Effector memory CD4-positive, alpha-beta T cell (primary cell): ENCODE measurements around the gene MIPEP.

Experiments
- DNase-seq, 3 donors: peaks; one replicate each; pipeline ENCODE4 v3.0.0-alpha.2; 2020
- H3K27ac ChIP-seq: 2 replicates; pipeline ENCODE4 v1.7.0; 2013; ENCODE audit warnings: mild to moderate bottlenecking, low read length, moderate library complexity; ENCODE audit not compliant: insufficient read depth, poor library complexity, severe bottlenecking
- H3K27me3 ChIP-seq: replicated peaks from 2 replicates; pipeline ENCODE4 v1.7.0; 2013; ENCODE audit warnings: mild to moderate bottlenecking, low read length; ENCODE audit not compliant: insufficient read depth, control insufficient read depth, poor library complexity, severe bottlenecking
- H3K36me3 ChIP-seq: 2 replicates; pipeline ENCODE4 v1.7.0; 2013; ENCODE audit warnings: mild to moderate bottlenecking, low read length, moderate library complexity; ENCODE audit not compliant: control insufficient read depth, insufficient read depth
- H3K4me1 ChIP-seq: 2 replicates; pipeline ENCODE4 v1.7.0; 2013; ENCODE audit warnings: low read length, mild to moderate bottlenecking; ENCODE audit not compliant: control insufficient read depth, insufficient read depth, poor library complexity, severe bottlenecking
- H3K4me3 ChIP-seq: 2 replicates; pipeline ENCODE4 v1.7.0; 2013; ENCODE audit warnings: low read length, low read depth, mild to moderate bottlenecking; ENCODE audit not compliant: insufficient read depth, poor library complexity, severe bottlenecking
- H3K9me3 ChIP-seq: 2 replicates; pipeline ENCODE4 v1.7.0; 2013; ENCODE audit warnings: mild to moderate bottlenecking, low read length, moderate library complexity; ENCODE audit not compliant: control insufficient read depth

The MIPEP gene

GRCh38 chr13:23817830-23818229 lies 71.4 kb downstream of the MIPEP start:
- peaks cover 6% of the 10 kb centered on the region for H3K4me1 ChIP-seq
- DNase-seq: no peak
- H3K27me3 ChIP-seq: no peaks in the 10 kb centered on the region
- H3K9me3 ChIP-seq: no peaks in the 10 kb centered on the region
- H3K27ac ChIP-seq: no peak overlapping the region
- no peak overlapping the region for H3K4me3 ChIP-seq
- H3K36me3 ChIP-seq: no peaks in the 10 kb centered on the region

GRCh38 chr13:23817136-23817535 lies 72.1 kb downstream of the MIPEP start:
- H3K27ac ChIP-seq: no peak overlapping the region

DNA sequence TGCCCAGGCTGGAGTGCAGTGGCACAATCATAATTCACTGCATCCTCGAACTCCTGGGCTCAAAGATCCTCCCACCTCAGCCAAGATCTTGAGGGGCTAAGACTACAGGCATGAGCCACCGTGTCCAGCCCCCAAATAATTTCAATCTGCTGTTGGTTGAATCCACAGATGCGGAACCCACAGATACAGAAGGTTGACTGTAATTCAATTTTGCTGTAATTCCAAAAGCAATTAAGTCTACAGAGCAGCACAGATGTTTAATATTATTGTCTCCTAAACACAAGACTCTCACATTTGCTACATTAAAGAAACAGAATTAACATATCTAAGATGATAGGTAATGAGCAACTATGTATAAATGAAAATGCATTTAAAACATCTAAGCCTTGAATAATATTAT lies 75.6 kb downstream of the MIPEP start:
- Histone ChIP-seq H3K9me3 (no peaks in the 10 kb centered on the region), H3K4me3 (no peak overlapping the region), H3K27ac (no peak overlapping the region), H3K4me1 (peaks cover 6% of the 10 kb centered on the region), H3K36me3 (no peaks in the 10 kb centered on the region), H3K27me3 (no peaks in the 10 kb centered on the region)
- no peak for DNase-seq

More at GRCh38 chr13:23817136-23817535, 72.1 kb downstream of the MIPEP start:
- peaks cover 6% of the 10 kb centered on the region for H3K4me1 ChIP-seq
- H3K9me3 ChIP-seq: no peaks in the 10 kb centered on the region
- no peak for DNase-seq
- H3K4me3 ChIP-seq: no peak overlapping the region
- H3K27me3 ChIP-seq: no peaks in the 10 kb centered on the region
- no peaks in the 10 kb centered on the region for H3K36me3 ChIP-seq

DNA sequence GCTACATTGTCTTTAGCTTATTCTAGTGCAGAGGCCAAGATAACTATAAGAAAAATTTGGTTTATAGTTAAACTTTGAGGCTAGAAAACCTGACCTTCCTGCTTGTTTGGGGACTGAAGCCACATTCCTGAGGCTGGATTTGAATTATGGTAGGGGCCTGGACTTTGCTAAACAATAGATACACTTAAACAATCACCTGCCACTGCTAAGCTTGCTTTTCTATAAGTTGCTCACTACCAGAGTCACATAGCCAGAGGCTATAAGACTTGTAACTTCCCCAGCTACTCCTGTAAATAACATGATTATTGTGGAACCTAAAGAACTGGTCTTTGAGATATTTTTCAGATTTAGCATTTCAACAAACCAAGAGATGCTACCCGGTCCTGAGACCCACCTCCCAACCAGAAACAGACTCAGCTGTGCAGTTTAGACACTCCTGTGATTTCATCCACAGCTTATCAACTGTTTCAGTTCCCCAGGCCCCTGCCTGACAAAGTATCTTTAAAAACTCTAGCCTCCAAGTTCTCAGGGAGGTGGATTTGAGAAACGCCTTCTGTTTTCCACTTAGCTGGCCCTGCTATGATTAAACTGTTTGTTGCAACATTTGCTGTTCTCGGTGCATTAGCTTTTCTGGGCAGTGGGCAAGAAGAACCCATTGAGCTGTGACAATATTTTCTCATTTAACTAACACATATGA lies 77.7 kb downstream of the MIPEP start:
- Histone ChIP-seq H3K27ac (no peak overlapping the region), H3K4me3 (no peak overlapping the region)
- no peak for DNase-seq

GRCh38 chr13:23810685-23811240 lies 78.4 kb downstream of the MIPEP start:
- no peaks in the 10 kb centered on the region for H3K9me3 ChIP-seq
- no peaks in the 10 kb centered on the region for H3K27me3 ChIP-seq
- DNase-seq: no peak
- no peak overlapping the region for H3K4me3 ChIP-seq
- H3K4me1 ChIP-seq: no peaks in the 10 kb centered on the region
- no peaks in the 10 kb centered on the region for H3K36me3 ChIP-seq
- no peak overlapping the region for H3K27ac ChIP-seq

More for the DNA sequence above, 77.7 kb downstream of the MIPEP start:
- Histone ChIP-seq H3K27me3 (no peaks in the 10 kb centered on the region), H3K9me3 (no peaks in the 10 kb centered on the region), H3K36me3 (no peaks in the 10 kb centered on the region), H3K4me1 (no peaks in the 10 kb centered on the region)

GRCh38 chr13:23808803-23809202 lies 80.4 kb downstream of the MIPEP start:
- no peaks in the 10 kb centered on the region for H3K4me1 ChIP-seq
- no peak for DNase-seq
- no peak overlapping the region for H3K4me3 ChIP-seq
- H3K27me3 ChIP-seq: no peaks in the 10 kb centered on the region
- no peaks in the 10 kb centered on the region for H3K9me3 ChIP-seq
- no peak overlapping the region for H3K27ac ChIP-seq
- H3K36me3 ChIP-seq: no peaks in the 10 kb centered on the region

DNA sequence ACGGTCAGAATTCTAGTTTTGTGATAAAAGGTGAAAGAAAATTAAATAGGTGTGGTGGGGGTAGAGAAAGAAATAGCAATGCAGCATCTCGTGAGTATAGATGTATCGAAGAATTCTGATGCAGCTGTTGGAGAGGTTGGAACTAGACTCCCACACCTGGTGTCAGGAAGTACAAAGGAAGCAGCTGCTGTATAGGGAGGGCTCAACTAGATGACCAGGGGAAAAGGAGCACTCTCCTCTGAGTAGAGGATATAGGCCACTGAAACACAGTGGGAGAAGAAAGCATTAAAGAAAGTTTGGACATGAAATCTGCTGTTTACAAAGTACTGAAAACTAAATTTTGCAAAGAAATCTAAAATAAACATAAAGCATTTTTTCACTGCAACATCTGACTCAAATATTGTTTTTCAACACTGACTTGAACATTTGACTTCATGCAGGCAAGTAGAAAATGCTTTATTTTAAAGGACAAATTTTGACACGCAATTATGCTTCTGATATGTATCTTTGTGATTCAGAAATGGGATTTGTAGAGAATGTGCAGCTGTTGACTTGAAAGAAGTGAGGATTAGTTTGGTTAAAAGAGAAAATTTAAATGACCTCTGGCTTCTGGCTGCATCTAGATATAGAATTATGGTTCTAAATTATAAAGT lies 82.2 kb downstream of the MIPEP start:
- Histone ChIP-seq H3K27me3 (no peaks in the 10 kb centered on the region), H3K36me3 (no peaks in the 10 kb centered on the region), H3K4me3 (no peak overlapping the region), H3K9me3 (no peaks in the 10 kb centered on the region), H3K27ac (no peak overlapping the region), H3K4me1 (no peaks in the 10 kb centered on the region)
- no peak for DNase-seq

- DNase-seq: no peak
- Histone ChIP-seq H3K27me3 (no peaks in the 10 kb centered on the region), H3K4me1 (no peaks in the 10 kb centered on the region), H3K36me3 (no peaks in the 10 kb centered on the region), H3K9me3 (no peaks in the 10 kb centered on the region), H3K4me3 (no peak overlapping the region), H3K27ac (no peak overlapping the region)
These were observed 83.4 kb downstream of the MIPEP start for GRCh38 chr13:23805821-23806220.

- Histone ChIP-seq H3K9me3 (no peaks in the 10 kb centered on the region), H3K4me3 (no peak overlapping the region), H3K27ac (no peak overlapping the region), H3K27me3 (no peaks in the 10 kb centered on the region), H3K36me3 (no peaks in the 10 kb centered on the region), H3K4me1 (peaks cover 5% of the 10 kb centered on the region)
- no peak for DNase-seq
These were observed 84.1 kb downstream of the MIPEP start for GRCh38 chr13:23805122-23805521.

DNA sequence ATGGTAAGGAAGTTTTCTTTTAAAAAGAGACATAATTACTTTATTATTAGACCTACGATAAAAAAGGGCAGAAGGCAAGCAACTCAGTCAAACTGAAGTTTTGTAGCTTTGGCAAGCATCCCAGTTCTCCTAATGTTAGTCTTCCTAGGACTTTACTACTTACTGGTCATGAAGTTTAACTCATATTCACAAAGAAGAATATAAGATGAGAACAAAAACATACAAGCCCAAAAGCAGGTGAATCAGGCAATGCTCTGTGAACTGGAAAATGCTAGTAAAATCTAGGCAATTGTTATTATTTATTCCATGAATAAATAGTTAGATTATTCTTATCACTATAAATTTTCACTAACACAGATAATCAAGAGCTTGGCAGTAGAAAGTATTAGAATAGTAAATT lies 85.0 kb downstream of the MIPEP start:
- H3K27me3 ChIP-seq: no peaks in the 10 kb centered on the region
- peaks cover 5% of the 10 kb centered on the region for H3K4me1 ChIP-seq
- no peak for DNase-seq
- H3K36me3 ChIP-seq: no peaks in the 10 kb centered on the region
- H3K9me3 ChIP-seq: no peaks in the 10 kb centered on the region
- H3K27ac ChIP-seq: no peak overlapping the region
- no peak overlapping the region for H3K4me3 ChIP-seq
